GM23338 (cell line): Measurements from ENCODE around the gene CCDC85B. TPM values are rescaled to one million over a fixed set of nuclear protein-coding genes. Genes with fewer than 3 reads are reported as not detected.

ENCODE experiments used
- ATAC-seq: fragments of 200-7000 bp; cut with Tn5 transposase; 3 replicates; pipeline ENCODE4 v1.9.1; 2020
- DNase-seq: peaks from one replicate; pipeline ENCODE4 v3.0.0-alpha.2; 2015; ENCODE audit warnings: low spot score
- H2AFZ ChIP-seq: fragments of 200-600 bp; sonication (generic); 2 replicates; pipeline ENCODE4 v1.8.0; 2016; ENCODE audit warnings: antibody characterized with exemption, mild to moderate bottlenecking, moderate library complexity
- H3F3A ChIP-seq: fragments of 200-600 bp; sonication (generic); replicated peaks from 2 replicates; pipeline ENCODE4 v1.8.0; 2017; ENCODE audit warnings: antibody characterized with exemption, mixed run types, low read depth
- H3K27ac ChIP-seq: fragments of 200-600 bp; sonication (generic); 2 replicates; pipeline ENCODE4 v1.6.1; 2016; ENCODE audit warnings: low read depth
- H3K27me3 ChIP-seq: fragments of 200-600 bp; sonication (generic); 2 replicates; pipeline ENCODE4 v1.8.0; 2016; ENCODE audit warnings: mild to moderate bottlenecking, mixed run types, moderate library complexity; ENCODE audit not compliant: insufficient read depth
- H3K36me3 ChIP-seq: fragments of 200-600 bp; sonication (generic); 2 replicates; pipeline ENCODE4 v1.8.0; 2016; ENCODE audit warnings: mild to moderate bottlenecking; ENCODE audit not compliant: insufficient read depth
- H3K4me1 ChIP-seq: fragments of 200-600 bp; sonication (generic); 2 replicates; pipeline ENCODE4 v1.8.0; 2016; ENCODE audit warnings: mild to moderate bottlenecking, moderate library complexity; ENCODE audit not compliant: insufficient read depth
- H3K4me2 ChIP-seq: fragments of 200-600 bp; sonication (generic); 2 replicates; pipeline ENCODE4 v1.7.1; 2017; ENCODE audit warnings: mixed run types
- H3K4me3 ChIP-seq: fragments of 200-600 bp; sonication (generic); 2 replicates; pipeline ENCODE4 v1.6.1; 2016; ENCODE audit warnings: mixed run types
- H3K79me2 ChIP-seq: fragments of 200-600 bp; sonication (generic); replicated peaks from 2 replicates; pipeline ENCODE4 v1.8.0; 2017; ENCODE audit warnings: mild to moderate bottlenecking; ENCODE audit not compliant: insufficient read depth
- H3K9me2 ChIP-seq: fragments of 200-600 bp; sonication (generic); 2 replicates; pipeline ENCODE4 v1.8.0; 2017; ENCODE audit not compliant: insufficient read depth
- H4K20me1 ChIP-seq: fragments of 200-600 bp; sonication (generic); replicated peaks from 2 replicates; pipeline ENCODE4 v1.8.0; 2017; ENCODE audit warnings: mild to moderate bottlenecking; ENCODE audit not compliant: insufficient read depth
- H3K27ac Mint-ChIP-seq: 2 replicates; pipeline ENCODE4 v1.8.0; 2020; ENCODE audit warnings: inconsistent platforms, mild to moderate bottlenecking, moderate library complexity, mixed read lengths
- H3K27me3 Mint-ChIP-seq: 3 replicates; pipeline ENCODE4 v1.8.0; 2022; ENCODE audit warnings: low read depth, mild to moderate bottlenecking, moderate library complexity, mixed read lengths, inconsistent platforms; ENCODE audit not compliant: insufficient read depth, poor library complexity
- H3K36me3 Mint-ChIP-seq: 3 replicates; pipeline ENCODE4 v1.8.0; 2021; ENCODE audit warnings: low read depth, mild to moderate bottlenecking, inconsistent platforms, moderate library complexity, mixed read lengths
- H3K4me1 Mint-ChIP-seq: 3 replicates; pipeline ENCODE4 v1.8.0; 2020; ENCODE audit warnings: mild to moderate bottlenecking, inconsistent platforms, mixed read lengths
- H3K4me3 Mint-ChIP-seq: 3 replicates; pipeline ENCODE4 v1.8.0; 2021; ENCODE audit warnings: moderate library complexity, mild to moderate bottlenecking, inconsistent platforms, mixed read lengths
- H3K9me3 Mint-ChIP-seq: 3 replicates; pipeline ENCODE4 v1.8.0; 2020; ENCODE audit warnings: moderate library complexity, mild to moderate bottlenecking, inconsistent platforms, mixed read lengths
- ETS1 ChIP-seq: IDR thresholded peaks from 2 replicates; pipeline ENCODE4 v1.6.1; 2016; ENCODE audit warnings: antibody characterized with exemption
- EZH2 ChIP-seq: fragments of 200-600 bp; sonication (generic); IDR thresholded peaks from one replicate; pipeline ENCODE4 v1.8.0; 2017; ENCODE audit warnings: antibody characterized with exemption, mild to moderate bottlenecking, low read depth; ENCODE audit not compliant: unreplicated experiment
- NANOG ChIP-seq: IDR thresholded peaks from 2 replicates; pipeline ENCODE4 v1.6.1; 2016; ENCODE audit warnings: antibody characterized with exemption, borderline replicate concordance
- POLR2AphosphoS5 ChIP-seq: IDR thresholded peaks from 2 replicates; pipeline ENCODE4 v1.6.1; 2016; ENCODE audit warnings: antibody characterized with exemption, low read depth
- REST ChIP-seq: IDR thresholded peaks from one replicate; pipeline ENCODE4 v1.6.1; 2018; ENCODE audit warnings: antibody characterized with exemption; ENCODE audit not compliant: unreplicated experiment
- STAT1 ChIP-seq: IDR thresholded peaks from one replicate; pipeline ENCODE4 v1.6.1; 2016; ENCODE audit warnings: antibody characterized with exemption; ENCODE audit not compliant: unreplicated experiment
- ZNF114 ChIP-seq: fragments of 250-450 bp; sonication (Bioruptor Pico); IDR thresholded peaks from 2 replicates; pipeline ENCODE4 v1.5.0; 2020; ENCODE audit warnings: mild to moderate bottlenecking, moderate library complexity
- polyA plus RNA-seq: library from polyadenylated mRNA; unstranded; fragments of >200 nt; fragmentation: Nextera tagmentation; extraction: Ambion mirVana; gene quantifications from 2 replicates; pipeline ENCODE4 v1.2.1, GENCODE V29; 2016
- total RNA-seq: library from RNA; depleted of rRNA; stranded (reverse); fragments of >200 nt; shearing (Covaris generic); gene quantifications from 2 replicates; pipeline ENCODE4 v1.2.3, GENCODE V29; 2014
- TF ChIP-seq, protein P1 (sequence below), 2 experiments: fragments of 200-600 bp in 1 of 2; sonication (generic) in 1 of 2; conservative IDR thresholded peaks; 2 replicates each; pipeline versions ENCODE4 v1.5.1 to v1.6.1; 2016 to 2017; ENCODE audit warnings: antibody characterized with exemption in 2 of 2, low read depth in 2 of 2, mild to moderate bottlenecking in 2 of 2, moderate library complexity in 1 of 2

The CCDC85B gene
- total and polyA plus RNA-seq, 2 experiments from 2014 or later = 54.5 to 66.3 TPM

DNA sequence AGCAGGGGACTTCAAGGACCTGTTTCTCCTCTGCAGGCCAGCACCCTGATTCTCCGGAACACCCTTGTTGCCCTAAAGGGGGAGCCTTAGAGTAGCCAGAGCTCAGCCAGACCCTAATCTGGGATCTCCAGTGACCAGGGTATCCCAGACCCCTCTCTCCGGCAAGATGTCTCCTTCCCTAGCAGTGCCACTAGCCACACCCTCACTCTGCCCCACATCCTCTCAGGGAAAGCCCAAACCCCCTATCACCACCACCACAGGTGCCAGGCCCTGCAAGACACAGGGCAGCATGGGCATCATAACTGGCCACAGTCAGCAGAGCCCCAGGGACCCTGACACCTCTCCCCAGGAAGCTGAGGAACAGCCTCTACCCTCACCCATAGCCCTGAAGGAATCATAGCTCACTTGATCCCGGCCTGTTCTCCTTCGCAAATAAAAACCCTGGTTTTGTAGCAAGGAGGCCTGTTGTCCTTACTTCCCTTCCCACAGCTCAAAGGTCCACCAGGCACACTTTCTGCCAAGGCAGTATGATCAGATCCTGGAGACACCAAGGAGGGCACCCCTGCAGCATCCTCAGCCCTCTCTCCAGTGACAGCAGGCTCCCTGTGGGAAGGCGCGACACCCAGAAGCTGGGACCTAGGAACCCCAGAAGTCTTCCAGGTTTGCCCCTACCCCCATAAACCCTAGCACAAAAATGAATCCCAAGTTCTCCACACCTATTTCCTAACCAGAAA lies 37.1 kb upstream of the CCDC85B start:
- Mint-ChIP-seq H3K27me3 (peaks cover 64% of the 10 kb centered on the region), H3K9me3 (peaks cover 12% of the 10 kb centered on the region), H3K4me1 (peaks cover 27% of the 10 kb centered on the region), H3K4me3 (peak overlapping the region; percentile 34; the same call in 2 of the 3 replicates), H3K36me3 (peaks cover 64% of the 10 kb centered on the region), H3K27ac (peak overlapping the region; percentile 68)
- peaks cover 33% of the 10 kb centered on the region for H4K20me1 ChIP-seq
- H2AFZ ChIP-seq = no peak overlapping the region
- peak; percentile 4 for ATAC-seq
- H3K4me1 ChIP-seq = peaks cover 3% of the 10 kb centered on the region
- TF ChIP-seq REST (no peak), POLR2AphosphoS5 (0 out of 2 replicates have a peak, but pooled peaks have one; percentile 2), EZH2 (no peak), STAT1 (no peak), ZNF114 (CRISPR knock-in tag) (no peak)
- TF ChIP-seq, protein P1, sequence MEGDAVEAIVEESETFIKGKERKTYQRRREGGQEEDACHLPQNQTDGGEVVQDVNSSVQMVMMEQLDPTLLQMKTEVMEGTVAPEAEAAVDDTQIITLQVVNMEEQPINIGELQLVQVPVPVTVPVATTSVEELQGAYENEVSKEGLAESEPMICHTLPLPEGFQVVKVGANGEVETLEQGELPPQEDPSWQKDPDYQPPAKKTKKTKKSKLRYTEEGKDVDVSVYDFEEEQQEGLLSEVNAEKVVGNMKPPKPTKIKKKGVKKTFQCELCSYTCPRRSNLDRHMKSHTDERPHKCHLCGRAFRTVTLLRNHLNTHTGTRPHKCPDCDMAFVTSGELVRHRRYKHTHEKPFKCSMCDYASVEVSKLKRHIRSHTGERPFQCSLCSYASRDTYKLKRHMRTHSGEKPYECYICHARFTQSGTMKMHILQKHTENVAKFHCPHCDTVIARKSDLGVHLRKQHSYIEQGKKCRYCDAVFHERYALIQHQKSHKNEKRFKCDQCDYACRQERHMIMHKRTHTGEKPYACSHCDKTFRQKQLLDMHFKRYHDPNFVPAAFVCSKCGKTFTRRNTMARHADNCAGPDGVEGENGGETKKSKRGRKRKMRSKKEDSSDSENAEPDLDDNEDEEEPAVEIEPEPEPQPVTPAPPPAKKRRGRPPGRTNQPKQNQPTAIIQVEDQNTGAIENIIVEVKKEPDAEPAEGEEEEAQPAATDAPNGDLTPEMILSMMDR (conservative IDR thresholded peaks at IDR 0.05; ENCODE audit: low read depth in 2 of 2) = peak; percentile 24 to 51; a peak in 2 of 4 replicates
- H3K79me2 ChIP-seq = peaks cover 39% of the 10 kb centered on the region
- no peaks in the 10 kb centered on the region for H3K27me3 ChIP-seq
- peak; percentile 68 for DNase-seq
- H3K4me3 ChIP-seq = no peak overlapping the region
- H3F3A ChIP-seq = peaks cover 63% of the 10 kb centered on the region
- no peaks in the 10 kb centered on the region for H3K9me2 ChIP-seq
- H3K4me2 ChIP-seq = no peak overlapping the region
- H3K27ac ChIP-seq = peak overlapping the region; percentile 45; the same call in 1 of the 2 replicates
- H3K36me3 ChIP-seq = peaks cover 28% of the 10 kb centered on the region

- H3K9me3 Mint-ChIP-seq = peaks cover 12% of the 10 kb centered on the region
- Histone ChIP-seq H3K4me1 (peaks cover 3% of the 10 kb centered on the region; the same call in 1 of the 2 replicates), H3K79me2 (peaks cover 39% of the 10 kb centered on the region), H3K9me2 (no peaks in the 10 kb centered on the region), H3K27ac (peak overlapping the region; percentile 45; the same call in 1 of the 2 replicates), H4K20me1 (peaks cover 33% of the 10 kb centered on the region), H3F3A (peaks cover 63% of the 10 kb centered on the region), H3K27me3 (no peaks in the 10 kb centered on the region), H3K36me3 (peaks cover 28% of the 10 kb centered on the region), H3K4me3 (no peak overlapping the region), H3K4me2 (no peak overlapping the region), H2AFZ (no peak overlapping the region)
- H3K4me3 Mint-ChIP-seq = peak overlapping the region; percentile 58
- H3K4me1 Mint-ChIP-seq = peaks cover 27% of the 10 kb centered on the region
- no peak for ATAC-seq
- peaks cover 64% of the 10 kb centered on the region for H3K36me3 Mint-ChIP-seq
- H3K27me3 Mint-ChIP-seq = peaks cover 61% of the 10 kb centered on the region
- DNase-seq = no peak
- peak overlapping the region; percentile 40 for H3K27ac Mint-ChIP-seq
- TF ChIP-seq POLR2AphosphoS5 (no peak), STAT1 (no peak), NANOG (no peak), ETS1 (no peak), ZNF114 (CRISPR knock-in tag) (no peak)
These were observed 36.3 kb upstream of the CCDC85B start for GRCh38 chr11:65854161-65854592.
